GM12891 (cell line): ENCODE data around the gene EGFR.

Experiments
- DNase-seq: peaks from one replicate; pipeline ENCODE4 v3.0.0; 2011; ENCODE audit warnings: low spot score; ENCODE audit not compliant: insufficient read length
- FAIRE-seq: peaks from 2 replicates; lab custom pipeline; 2011; peaks lifted over from hg19 to GRCh38; lab: Jason Lieb, UNC
- PAX5 ChIP-seq: IDR thresholded peaks from 2 replicates; pipeline ENCODE4 v1.6.1; 2011; ENCODE audit warnings: low read length, moderate library complexity, mild to moderate bottlenecking; ENCODE audit not compliant: insufficient read depth, severe bottlenecking
- POLR2A ChIP-seq: IDR thresholded peaks from 2 replicates; pipeline ENCODE4 v1.6.1; 2011; ENCODE audit warnings: low read depth, low read length, control low read depth
- POLR2AphosphoS5 ChIP-seq: IDR thresholded peaks from 2 replicates; pipeline ENCODE4 v1.6.1; 2011; ENCODE audit warnings: low read depth, low read length, control low read depth
- POU2F2 ChIP-seq: IDR thresholded peaks from 2 replicates; pipeline ENCODE4 v1.6.1; 2011; ENCODE audit warnings: low read depth, mild to moderate bottlenecking, control low read depth, low read length, moderate library complexity
- SPI1 ChIP-seq: IDR thresholded peaks from 2 replicates; pipeline ENCODE4 v1.6.1; 2011; ENCODE audit warnings: low read depth, low read length, control low read depth
- TAF1 ChIP-seq: IDR thresholded peaks from 2 replicates; pipeline ENCODE4 v1.6.1; 2011; ENCODE audit warnings: low read depth, low read length, control low read depth

Gene EGFR

GRCh38 chr7:55069271-55069792, 50.5 kb downstream of the EGFR start:
- FAIRE-seq, result no peak
- TF ChIP-seq PAX5, result no peak
- no peak for DNase-seq

GRCh38 chr7:55070271-55070743, 51.5 kb downstream of the EGFR start:
- no peak for FAIRE-seq
- no peak for DNase-seq

GRCh38 chr7:55070854-55071253, 52.0 kb downstream of the EGFR start:
- no peak for FAIRE-seq
- DNase-seq, result no peak
- TF ChIP-seq POLR2A (no peak), SPI1 (no peak), POLR2AphosphoS5 (no peak), PAX5 (no peak), POU2F2 (no peak), TAF1 (no peak)

More at GRCh38 chr7:55070271-55070743, 51.5 kb downstream of the EGFR start:
- TF ChIP-seq PAX5 (no peak), SPI1 (no peak), POLR2A (no peak), POLR2AphosphoS5 (no peak), TAF1 (no peak), POU2F2 (no peak)

- FAIRE-seq (no peak), DNase-seq (no peak)
- TF ChIP-seq POLR2A (no peak), POU2F2 (no peak), POLR2AphosphoS5 (no peak), TAF1 (no peak), SPI1 (no peak), PAX5 (no peak)
Measured at GRCh38 chr7:55071411-55072175, 52.8 kb downstream of the EGFR start.

- FAIRE-seq, result no peak
- TF ChIP-seq SPI1 (no peak), POLR2AphosphoS5 (no peak), POLR2A (no peak), TAF1 (no peak), POU2F2 (no peak), PAX5 (no peak)
- no peak for DNase-seq
Measured at GRCh38 chr7:55072251-55072650, 53.4 kb downstream of the EGFR start.

- TF ChIP-seq POLR2A (no peak), TAF1 (no peak), POLR2AphosphoS5 (no peak), PAX5 (peak; percentile 39), SPI1 (peak; percentile 99), POU2F2 (no peak; the same call in 1 of the 2 replicates)
- peak; percentile 69 for FAIRE-seq
- DNase-seq, result no peak
Measured at GRCh38 chr7:55073051-55073511, 54.3 kb downstream of the EGFR start.

- peak; percentile 84 for FAIRE-seq
- peak; percentile 46 for DNase-seq
- TF ChIP-seq SPI1 (peak; percentile 66), POLR2AphosphoS5 (no peak), POU2F2 (peak; percentile 66)
Measured at GRCh38 chr7:55073976-55074528, 55.2 kb downstream of the EGFR start.

- FAIRE-seq (no peak), DNase-seq (no peak)
- TF ChIP-seq POLR2A, result no peak
Measured at GRCh38 chr7:55075464-55076021, 56.7 kb downstream of the EGFR start.

GRCh38 chr7:55077561-55078410, 59.0 kb downstream of the EGFR start:
- no peak for TF ChIP-seq SPI1
- TF ChIP-seq POLR2AphosphoS5, result no peak
- TF ChIP-seq PAX5, result no peak
- no peak for TF ChIP-seq TAF1
- TF ChIP-seq POU2F2, result no peak
- no peak for TF ChIP-seq POLR2A
- DNase-seq (no peak), FAIRE-seq (no peak)

- no peak for TF ChIP-seq POLR2AphosphoS5
- no peak for TF ChIP-seq POLR2A
- no peak for TF ChIP-seq SPI1
- no peak for TF ChIP-seq PAX5
- TF ChIP-seq POU2F2, result no peak
- no peak for TF ChIP-seq TAF1
- no peak for DNase-seq
- no peak for FAIRE-seq
Measured at GRCh38 chr7:55078465-55079372, 59.9 kb downstream of the EGFR start.
